ENCODE measurements around the gene ADAM15.

The ADAM15 gene, protein sequence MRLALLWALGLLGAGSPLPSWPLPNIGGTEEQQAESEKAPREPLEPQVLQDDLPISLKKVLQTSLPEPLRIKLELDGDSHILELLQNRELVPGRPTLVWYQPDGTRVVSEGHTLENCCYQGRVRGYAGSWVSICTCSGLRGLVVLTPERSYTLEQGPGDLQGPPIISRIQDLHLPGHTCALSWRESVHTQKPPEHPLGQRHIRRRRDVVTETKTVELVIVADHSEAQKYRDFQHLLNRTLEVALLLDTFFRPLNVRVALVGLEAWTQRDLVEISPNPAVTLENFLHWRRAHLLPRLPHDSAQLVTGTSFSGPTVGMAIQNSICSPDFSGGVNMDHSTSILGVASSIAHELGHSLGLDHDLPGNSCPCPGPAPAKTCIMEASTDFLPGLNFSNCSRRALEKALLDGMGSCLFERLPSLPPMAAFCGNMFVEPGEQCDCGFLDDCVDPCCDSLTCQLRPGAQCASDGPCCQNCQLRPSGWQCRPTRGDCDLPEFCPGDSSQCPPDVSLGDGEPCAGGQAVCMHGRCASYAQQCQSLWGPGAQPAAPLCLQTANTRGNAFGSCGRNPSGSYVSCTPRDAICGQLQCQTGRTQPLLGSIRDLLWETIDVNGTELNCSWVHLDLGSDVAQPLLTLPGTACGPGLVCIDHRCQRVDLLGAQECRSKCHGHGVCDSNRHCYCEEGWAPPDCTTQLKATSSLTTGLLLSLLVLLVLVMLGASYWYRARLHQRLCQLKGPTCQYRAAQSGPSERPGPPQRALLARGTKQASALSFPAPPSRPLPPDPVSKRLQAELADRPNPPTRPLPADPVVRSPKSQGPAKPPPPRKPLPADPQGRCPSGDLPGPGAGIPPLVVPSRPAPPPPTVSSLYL

DNA sequence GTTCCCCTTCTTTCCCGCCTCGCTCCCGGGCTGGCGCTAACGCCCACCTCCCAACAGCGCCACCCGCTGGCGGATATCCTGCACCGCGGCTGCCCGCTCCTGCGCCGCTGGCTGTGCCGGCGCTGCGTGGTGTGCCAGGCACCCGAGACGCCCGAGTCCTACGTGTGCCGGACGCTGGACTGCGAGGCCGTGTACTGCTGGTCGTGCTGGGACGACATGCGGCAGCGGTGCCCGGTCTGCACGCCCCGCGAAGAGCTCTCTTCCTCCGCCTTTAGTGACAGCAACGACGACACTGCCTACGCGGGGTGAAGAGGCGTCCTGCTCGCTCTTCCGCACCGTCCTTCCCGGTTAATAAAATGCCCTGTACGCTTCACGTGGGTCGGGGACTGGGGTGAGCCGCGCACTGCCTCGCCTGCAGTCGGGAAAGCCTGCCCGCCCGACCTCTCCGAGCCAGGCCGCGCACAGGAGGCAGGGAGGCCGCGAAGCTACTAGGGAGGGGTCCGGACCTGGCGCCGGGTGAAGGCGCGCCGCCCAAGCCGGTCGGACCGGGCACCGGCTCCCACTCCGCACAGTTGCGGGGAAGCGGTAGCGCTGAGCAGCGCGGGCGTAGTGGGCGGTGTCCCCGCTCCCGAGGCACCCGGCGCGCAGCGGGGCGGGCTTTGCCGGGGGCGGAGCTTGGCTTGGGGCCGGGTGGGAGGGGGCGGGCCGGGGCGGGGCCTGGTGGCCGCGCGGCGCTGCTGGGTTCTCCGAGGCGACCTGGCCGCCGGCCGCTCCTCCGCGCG is at the start of gene ADAM15:
Gene ADAM15, plus strand, starts transcription at position 757 of the 782 bp plus-strand sequence. CDS start 71 bp downstream, outside the sequence.
- peak; percentile 64 to 65 for DNase-seq (ENCODE audit: low read depth in 1 of 2, low spot score in 1 of 2)

GRCh38 chr1:155001425-155001674 is 49.8 kb upstream of the ADAM15 start:
- DNase-seq (ENCODE audit: low read depth in 1 of 2, low spot score in 1 of 2), result peak in 1 of 2 donors; percentile 43

- peak; percentile 95 to 99 for DNase-seq (ENCODE audit: low read depth in 1 of 2, low spot score in 1 of 2)
Measured at GRCh38 chr1:155001675-155002463, 49.2 kb upstream of the ADAM15 start.

DNA sequence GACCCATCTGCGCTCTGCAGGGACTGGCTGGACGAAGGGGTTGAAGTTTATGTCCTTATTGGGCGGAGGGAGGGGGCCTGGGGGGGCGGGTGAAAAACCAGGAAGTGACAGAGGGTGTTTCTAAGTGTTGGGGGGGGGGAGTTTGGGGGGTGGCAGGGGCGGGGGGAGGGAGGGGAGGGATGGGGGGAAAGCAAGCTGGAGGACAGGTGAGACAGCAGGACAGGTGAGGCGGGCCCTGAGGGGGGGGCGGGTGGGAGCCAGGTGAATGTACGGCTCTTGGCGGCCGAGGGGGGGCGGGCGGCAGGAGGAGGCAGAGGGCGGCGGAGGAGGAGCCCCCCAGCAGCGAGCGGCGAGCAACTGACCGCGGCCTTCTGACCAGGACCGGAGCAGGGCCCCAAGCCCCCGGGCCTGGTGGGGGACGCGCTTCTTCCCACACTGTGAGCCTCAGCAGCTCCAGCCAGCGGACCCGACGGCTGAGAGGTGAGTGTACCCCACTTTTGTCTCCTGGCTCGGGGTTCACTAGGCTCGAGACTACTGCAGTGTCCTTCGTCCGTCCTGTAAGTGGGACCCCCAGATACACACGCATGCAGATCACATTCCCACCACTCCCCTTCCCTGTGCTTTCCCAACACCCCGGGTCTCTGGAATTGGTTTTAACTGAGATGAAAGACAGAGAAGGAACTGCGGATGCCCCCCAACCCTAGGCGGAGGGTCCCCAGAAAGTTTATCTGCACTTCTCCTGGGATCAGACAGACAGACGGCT is 48.5 kb upstream of the ADAM15 start, which contains the start of gene ZBTB7B:
Gene ZBTB7B, plus strand, starts transcription at position 339 of the 763 bp plus-strand sequence. CDS start 11,859 bp downstream, outside the sequence.
- DNase-seq (ENCODE audit: low read depth in 1 of 2, low spot score in 1 of 2), result no peak

GRCh38 chr1:155003227-155003765 is 47.8 kb upstream of the ADAM15 start:
- no peak for DNase-seq (ENCODE audit: low read depth in 1 of 2, low spot score in 1 of 2)

DNA sequence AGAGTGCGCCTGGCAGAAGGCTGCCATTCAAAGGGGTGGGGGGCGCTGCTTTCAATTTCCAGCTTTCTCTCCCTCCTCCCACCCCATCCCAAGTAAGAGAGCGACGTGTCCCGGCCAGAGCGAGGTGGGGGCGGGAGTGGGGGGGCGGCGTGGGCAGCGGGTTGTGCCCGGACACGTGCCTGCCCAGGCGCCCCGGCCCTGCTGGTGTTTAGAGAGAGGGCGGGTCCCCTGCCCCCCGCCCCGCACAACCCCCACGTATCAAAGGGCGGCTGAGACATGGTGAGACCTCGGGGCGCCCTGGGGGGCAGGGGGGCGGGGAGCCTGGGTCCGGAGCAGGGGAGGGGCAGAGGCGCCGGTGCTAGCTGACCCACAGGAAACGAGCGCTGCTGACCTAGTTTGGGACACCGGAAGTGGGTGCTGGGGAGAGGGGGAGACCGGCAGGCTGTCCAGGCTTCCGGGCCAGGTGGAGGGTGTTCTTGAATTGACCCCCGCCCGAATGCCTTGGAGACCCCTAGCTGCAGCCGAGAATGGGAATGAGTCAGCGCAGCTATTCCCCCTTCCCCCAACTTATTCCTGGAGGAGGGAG is 47.3 kb upstream of the ADAM15 start:
- no peak for DNase-seq (ENCODE audit: low read depth in 1 of 2, low spot score in 1 of 2)

GRCh38 chr1:155004352-155005075 is 46.6 kb upstream of the ADAM15 start:
- DNase-seq (ENCODE audit: low read depth in 1 of 2, low spot score in 1 of 2), result no peak

DNA sequence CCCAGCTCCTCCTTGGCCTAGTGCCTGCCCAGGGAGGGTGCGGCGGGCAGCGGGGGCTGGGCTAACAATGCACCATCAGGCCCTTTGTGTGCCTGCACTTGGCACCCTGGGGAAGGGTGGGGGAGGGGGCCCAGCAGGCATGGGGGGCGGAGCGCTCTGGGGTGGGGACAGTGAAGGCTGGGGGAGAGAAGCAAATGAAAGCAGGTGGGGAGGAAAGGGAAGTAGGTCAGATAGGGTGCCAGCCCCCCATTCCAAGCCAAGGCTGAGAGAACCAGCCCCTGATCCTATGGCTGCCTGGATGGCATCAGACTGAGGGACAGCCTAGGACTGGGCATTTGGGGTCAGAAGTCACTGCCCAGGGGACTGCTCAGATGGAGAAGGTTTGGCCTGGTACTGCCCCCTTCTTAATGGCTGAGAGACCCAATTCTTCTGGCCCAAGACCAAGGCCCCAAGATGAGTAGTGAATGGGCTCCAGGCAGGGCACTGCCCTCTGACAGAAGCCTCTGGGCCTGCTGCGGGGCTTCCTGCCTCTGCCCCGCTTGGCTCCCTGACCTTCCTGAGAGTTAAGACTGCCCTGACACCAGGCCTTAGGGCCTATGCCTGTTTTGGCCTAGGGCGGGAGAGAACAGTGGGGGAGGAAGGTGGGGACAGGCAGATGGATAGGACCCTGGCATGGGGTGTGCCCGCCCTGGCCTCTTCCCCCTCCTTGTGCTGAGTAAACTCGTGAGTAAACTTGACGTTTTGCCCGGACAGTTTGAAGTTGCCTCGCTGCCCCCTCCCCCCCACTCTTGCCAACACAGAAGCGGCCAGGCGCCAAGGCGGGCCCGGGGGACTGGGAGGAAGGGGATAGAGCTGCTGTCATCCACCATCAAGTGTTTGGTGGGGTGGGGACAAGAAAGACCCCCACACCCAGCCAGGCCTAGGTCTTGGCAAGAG is 45.8 kb upstream of the ADAM15 start:
- DNase-seq (ENCODE audit: low read depth in 1 of 2, low spot score in 1 of 2), result no peak

GRCh38 chr1:155006601-155007101 is 44.5 kb upstream of the ADAM15 start:
- DNase-seq (ENCODE audit: low read depth in 1 of 2, low spot score in 1 of 2), result peak in 1 of 2 donors; percentile 46

DNA sequence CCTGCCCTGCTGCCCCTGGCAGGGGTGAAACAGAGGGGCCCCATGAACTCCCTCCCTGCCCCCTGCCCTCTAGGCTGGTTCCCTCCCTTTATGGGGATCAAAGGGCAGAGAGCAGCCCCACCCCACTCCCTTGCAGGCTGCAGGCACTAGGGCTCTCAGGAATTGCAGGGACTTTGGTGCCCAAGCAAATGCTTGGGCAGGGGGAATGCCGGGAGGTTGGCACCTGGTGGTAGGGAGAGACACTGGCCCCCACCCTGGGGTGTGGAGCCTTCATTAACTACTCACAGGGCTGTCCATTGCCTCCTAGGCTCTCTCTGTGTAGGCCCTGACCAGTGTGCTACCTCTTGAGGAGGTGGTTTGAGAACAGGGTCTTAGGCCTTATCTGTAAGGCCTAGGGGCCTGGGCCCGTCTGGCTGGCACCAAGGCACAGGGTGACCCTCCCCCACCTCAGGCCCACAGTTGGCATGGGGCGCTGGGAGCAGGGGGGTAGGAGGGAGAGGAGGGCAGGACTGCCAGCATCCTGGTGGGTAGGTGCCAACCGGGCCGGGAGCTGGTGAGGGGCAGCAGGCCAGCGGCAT is 43.8 kb upstream of the ADAM15 start:
- DNase-seq (ENCODE audit: low read depth in 1 of 2, low spot score in 1 of 2), result no peak

GRCh38 chr1:155008015-155008941 is 42.8 kb upstream of the ADAM15 start:
- DNase-seq (ENCODE audit: low read depth in 1 of 2, low spot score in 1 of 2), result peak; percentile 41 to 60

DNA sequence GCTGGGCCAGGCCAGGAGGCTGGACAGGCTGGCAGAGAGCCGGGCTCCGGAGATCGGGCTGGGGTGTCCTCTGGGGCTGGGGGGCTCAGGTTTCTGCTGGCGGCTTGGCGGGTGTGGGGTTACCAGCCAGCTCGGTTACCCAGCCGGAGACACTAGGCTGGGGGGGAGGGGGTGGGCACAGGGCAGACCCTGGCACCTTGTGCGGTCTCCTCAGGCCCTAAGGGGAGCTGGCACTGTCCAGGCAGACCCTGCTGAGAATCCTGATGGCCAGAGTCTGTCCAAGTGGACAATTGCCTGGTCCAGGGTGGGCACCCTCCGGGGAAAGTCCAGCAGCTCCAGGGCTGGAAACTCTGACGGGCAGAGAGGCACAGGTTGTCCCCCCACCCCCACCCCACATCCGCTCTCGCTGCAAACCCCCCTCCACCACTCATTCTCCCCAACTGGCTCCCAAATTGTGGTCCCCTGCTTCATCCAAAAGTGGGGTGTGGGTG is 41.9 kb upstream of the ADAM15 start:
- DNase-seq (ENCODE audit: low read depth in 1 of 2, low spot score in 1 of 2), result no peak

- DNase-seq (ENCODE audit: low read depth in 1 of 2, low spot score in 1 of 2), result no peak
Measured at GRCh38 chr1:155009742-155010141, 41.4 kb upstream of the ADAM15 start.

DNA sequence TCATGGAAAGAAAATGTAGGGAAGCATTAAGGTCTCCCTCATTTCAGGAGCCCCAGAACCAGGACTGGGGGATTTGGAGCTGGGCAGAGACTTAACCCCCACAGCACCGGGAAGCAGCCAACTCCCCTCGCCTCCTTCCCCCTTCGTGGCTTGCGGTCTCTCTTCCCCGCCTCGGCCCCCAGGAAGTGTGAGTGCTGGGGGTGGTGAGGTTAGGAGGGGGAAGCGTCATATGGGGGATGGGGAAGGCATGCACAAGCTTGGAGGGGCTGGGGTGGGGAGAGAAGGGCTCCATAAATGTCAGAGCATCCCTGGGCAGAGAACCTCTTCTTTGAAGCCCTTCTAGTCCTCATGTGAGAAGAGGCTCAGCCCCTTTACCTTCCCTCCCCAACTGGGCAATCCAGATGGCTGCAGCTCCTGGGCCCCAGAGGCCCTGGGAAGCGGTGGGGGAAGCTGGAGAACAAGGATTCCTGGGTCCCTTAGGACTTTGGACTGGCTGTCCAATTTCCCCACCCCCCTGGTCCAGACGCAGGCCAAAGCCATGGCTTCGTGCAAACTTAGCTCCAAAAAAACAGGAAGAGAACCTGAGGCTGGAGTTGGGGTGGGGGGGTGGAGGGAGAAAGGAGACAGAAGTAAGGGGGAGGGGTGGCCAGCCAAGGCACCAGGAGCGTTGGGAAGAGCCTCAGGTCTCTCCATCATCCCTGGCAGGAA is 40.8 kb upstream of the ADAM15 start:
- DNase-seq (ENCODE audit: low read depth in 1 of 2, low spot score in 1 of 2), result no peak

DNA sequence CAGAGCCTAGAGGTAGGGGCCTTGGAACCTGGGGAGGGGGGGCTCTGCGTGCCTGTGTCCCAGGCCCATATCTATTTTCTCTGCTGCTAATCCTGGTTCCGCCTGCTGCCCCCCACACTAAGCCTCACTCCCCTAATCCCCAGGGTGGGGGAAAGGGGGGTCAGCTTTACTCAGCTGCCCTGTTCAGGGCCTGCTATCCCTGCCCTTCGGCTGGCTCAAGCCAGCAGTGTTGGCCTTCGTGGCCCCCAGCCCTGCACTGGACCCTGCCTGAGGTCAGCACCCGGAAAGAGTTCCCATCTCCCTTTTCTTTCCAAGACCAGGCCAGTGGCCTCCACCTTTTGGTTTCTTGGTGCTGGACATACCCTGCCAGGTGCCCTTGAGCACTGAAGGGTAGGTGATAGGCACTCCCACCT is 40.1 kb upstream of the ADAM15 start:
- DNase-seq (ENCODE audit: low read depth in 1 of 2, low spot score in 1 of 2), result no peak
